Gastrocnemius medialis (tissue), 4 donors: ENCODE measurements around the gene FIZ1. TPM values are rescaled to one million over a fixed set of nuclear protein-coding genes. Genes with fewer than 3 reads are reported as not detected.
"Not testable (repeated sequence)": the region's sequence is repeated elsewhere in the genome, so short reads cannot be mapped to it uniquely, and the experiment has no call there.

ENCODE experiments used
- ATAC-seq, 2 donors: fragments of 150-250 bp; one replicate each; pipeline ENCODE4 v1.9.1; 2016
- DNase-seq, 2 donors: peaks; one replicate each; pipeline ENCODE4 v3.0.0-alpha.2; 2019
- H3K27ac ChIP-seq, 4 donors: fragments of 200-600 bp; sonication (generic); 1 replicate in 1 of 4; 2 replicates in 3 of 4; pipeline ENCODE4 v1.5.1; 2016 to 2018; ENCODE audit warnings: mild to moderate bottlenecking in 2 of 4, moderate library complexity in 1 of 4
- H3K27me3 ChIP-seq, 3 donors: fragments of 200-600 bp; sonication (generic) in 2 of 3; 1 replicate in 1 of 3; 2 replicates in 2 of 3; pipeline versions ENCODE4 v1.5.1 to v1.6.0; 2016 to 2019; ENCODE audit warnings: mild to moderate bottlenecking in 1 of 3, moderate library complexity in 1 of 3
- H3K36me3 ChIP-seq, 2 donors: fragments of 200-600 bp; sonication (generic) in 1 of 2; one replicate each; pipeline ENCODE4 v1.5.1; 2017 to 2018
- H3K4me1 ChIP-seq, 2 donors: fragments of 200-600 bp; sonication (generic) in 1 of 2; one replicate each; pipeline ENCODE4 v1.5.1; 2016 to 2017; ENCODE audit warnings: mild to moderate bottlenecking in 2 of 2
- H3K4me3 ChIP-seq, 4 donors: fragments of 200-600 bp; sonication (generic) in 3 of 4; 1 replicate in 1 of 4; 2 replicates in 3 of 4; pipeline ENCODE4 v1.5.1; 2016 to 2019; ENCODE audit warnings: mild to moderate bottlenecking in 2 of 4
- H3K9me3 ChIP-seq, 3 donors: fragments of 200-600 bp; sonication (generic) in 2 of 3; 1 replicate in 1 of 3; 2 replicates in 2 of 3; pipeline ENCODE4 v1.5.1; 2016 to 2019
- POLR2A ChIP-seq, 2 donors: fragments of 450-650 bp; IDR thresholded peaks; one replicate each; pipeline ENCODE4 v1.6.1; 2017; ENCODE audit warnings: antibody characterized with exemption in 2 of 2, mild to moderate bottlenecking in 2 of 2, moderate library complexity in 2 of 2
- in situ Hi-C, 4 donors: fragments of 200-750 bp; cut with MboI; loops; one replicate each; pipeline versions ENCODE4 v1.15.0 to v1.8.0; 2017; ENCODE audit warnings: low sequenced_read_pairs in 4 of 4
- intact Hi-C: fragments of 100-400 bp; cut with DNase I; formaldehyde crosslinking; loops from one replicate; pipeline ENCODE4 v1.15.1; 2023; ENCODE audit warnings: low total_unique reads
- total RNA-seq, 4 donors: library from RNA; depleted of rRNA; stranded (reverse); fragments of >200 nt; gene quantifications; one replicate each; pipeline versions ENCODE4 v1.1.0 to v1.2.3, GENCODE V29; 2016
- TF ChIP-seq, protein P1 (sequence below), 5 experiments: fragments of 450-650 bp in 3 of 5; fragments of 200-600 bp in 2 of 5; sonication (generic) in 2 of 5; IDR thresholded peaks in 4 of 5; conservative IDR thresholded peaks in 1 of 5; 1 replicate in 4 of 5; 2 replicates in 1 of 5; pipeline ENCODE4 v1.5.1; 2016 to 2019; ENCODE audit warnings: antibody characterized with exemption in 5 of 5, mild to moderate bottlenecking in 3 of 5, moderate library complexity in 3 of 5

Gene FIZ1
- total RNA-seq, 4 donors from 2014 or later, result 6.8 to 11.2 (median 7.4) TPM

DNA sequence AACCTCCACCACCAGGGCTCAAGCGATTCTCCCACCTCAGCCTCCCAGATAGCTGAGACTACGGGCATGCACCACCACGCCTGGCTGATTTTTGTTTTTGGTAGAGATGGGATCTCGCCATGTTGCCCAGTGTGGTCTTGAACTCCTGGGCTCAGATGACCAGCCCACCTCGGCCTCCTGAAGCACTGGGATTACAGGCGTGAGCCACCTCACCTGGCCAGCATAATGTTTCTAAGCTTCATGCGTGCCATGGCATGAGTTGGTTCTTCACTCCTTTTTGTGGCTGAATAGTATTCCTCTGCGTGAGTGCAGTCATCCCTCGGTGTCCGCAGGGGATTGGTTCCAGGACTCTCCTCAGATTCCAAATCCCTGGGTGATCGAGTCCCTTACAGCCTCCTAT, 14.4 kb downstream of the FIZ1 start:
- peak overlapping the region in 1 of 4 donors; percentile 7 for H3K27ac ChIP-seq
- ATAC-seq, result no peak
- in situ Hi-C loops (loop anchor here in 2 of 4 donors (10.0 kb wide), 2 partner anchors 50 to 70 kb away; no protein-coding TSS in a partner anchor), intact Hi-C loops (loop anchor here (5.0 kb wide), 1 partner anchor 78 kb away; no protein-coding TSS in a partner anchor)
- DNase-seq, result no peak
- TF ChIP-seq, protein P1, sequence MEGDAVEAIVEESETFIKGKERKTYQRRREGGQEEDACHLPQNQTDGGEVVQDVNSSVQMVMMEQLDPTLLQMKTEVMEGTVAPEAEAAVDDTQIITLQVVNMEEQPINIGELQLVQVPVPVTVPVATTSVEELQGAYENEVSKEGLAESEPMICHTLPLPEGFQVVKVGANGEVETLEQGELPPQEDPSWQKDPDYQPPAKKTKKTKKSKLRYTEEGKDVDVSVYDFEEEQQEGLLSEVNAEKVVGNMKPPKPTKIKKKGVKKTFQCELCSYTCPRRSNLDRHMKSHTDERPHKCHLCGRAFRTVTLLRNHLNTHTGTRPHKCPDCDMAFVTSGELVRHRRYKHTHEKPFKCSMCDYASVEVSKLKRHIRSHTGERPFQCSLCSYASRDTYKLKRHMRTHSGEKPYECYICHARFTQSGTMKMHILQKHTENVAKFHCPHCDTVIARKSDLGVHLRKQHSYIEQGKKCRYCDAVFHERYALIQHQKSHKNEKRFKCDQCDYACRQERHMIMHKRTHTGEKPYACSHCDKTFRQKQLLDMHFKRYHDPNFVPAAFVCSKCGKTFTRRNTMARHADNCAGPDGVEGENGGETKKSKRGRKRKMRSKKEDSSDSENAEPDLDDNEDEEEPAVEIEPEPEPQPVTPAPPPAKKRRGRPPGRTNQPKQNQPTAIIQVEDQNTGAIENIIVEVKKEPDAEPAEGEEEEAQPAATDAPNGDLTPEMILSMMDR (IDR thresholded peaks at IDR 0.05 in 4 of 5, conservative IDR thresholded peaks at IDR 0.05 in 1 of 5), result no peak
- no peak for TF ChIP-seq POLR2A (IDR thresholded peaks at IDR 0.05)
- no peaks in the 10 kb centered on the region for H3K9me3 ChIP-seq
- H3K27me3 ChIP-seq, result peaks cover 3 to 11% (median 6%) of the 10 kb centered on the region in 3 donors
- H3K36me3 ChIP-seq, result no peaks in the 10 kb centered on the region
- H3K4me1 ChIP-seq, result peaks cover 21 to 30% of the 10 kb centered on the region in 2 donors
- no peak overlapping the region for H3K4me3 ChIP-seq

- DNase-seq, H3K27ac ChIP-seq, H3K4me3 ChIP-seq, H3K9me3 ChIP-seq, H3K36me3 ChIP-seq, ATAC-seq, intact Hi-C loops: not testable (repeated sequence)
- in situ Hi-C loops, result loop anchor here in 2 of 4 donors (10.0 kb wide), 2 partner anchors 51 to 69 kb away; no protein-coding TSS in a partner anchor
- peaks cover 3 to 11% (median 6%) of the 10 kb centered on the region in 3 donors for H3K27me3 ChIP-seq
- peaks cover 22 to 37% of the 10 kb centered on the region in 2 donors for H3K4me1 ChIP-seq
These were observed 15.4 kb downstream of the FIZ1 start for GRCh38 chr19:55583897-55584296.

DNA sequence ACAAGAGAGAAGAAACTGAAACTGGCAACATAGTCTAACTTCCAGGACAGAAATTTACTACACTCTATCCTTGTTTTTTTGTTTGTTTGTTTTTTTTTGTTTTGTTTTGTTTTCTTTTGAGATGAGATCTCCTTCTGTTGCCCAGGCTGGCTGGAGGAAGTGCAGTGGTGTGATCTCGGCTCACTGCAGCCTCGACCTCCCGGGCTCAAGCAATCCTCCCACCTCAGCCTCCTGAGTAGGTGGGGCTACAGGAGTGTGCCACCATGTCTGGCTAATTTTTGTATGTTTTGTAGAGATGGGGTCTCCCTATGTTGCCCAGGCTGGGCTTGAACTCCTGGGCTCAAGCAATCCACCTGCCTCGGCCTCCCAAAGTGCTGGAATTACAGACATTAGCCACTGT, 17.0 kb downstream of the FIZ1 start:
- H3K27ac ChIP-seq, ATAC-seq, H3K9me3 ChIP-seq, H3K36me3 ChIP-seq, H3K4me3 ChIP-seq, DNase-seq, intact Hi-C loops: not testable (repeated sequence)
- Histone ChIP-seq H3K27me3 (peaks cover 3 to 11% (median 6%) of the 10 kb centered on the region in 3 donors), H3K4me1 (peaks cover 16 to 34% of the 10 kb centered on the region in 2 donors)
- in situ Hi-C loops, result loop anchor here in 2 of 4 donors (10.0 kb wide), 2 partner anchors 53 to 67 kb away; no protein-coding TSS in a partner anchor

DNA sequence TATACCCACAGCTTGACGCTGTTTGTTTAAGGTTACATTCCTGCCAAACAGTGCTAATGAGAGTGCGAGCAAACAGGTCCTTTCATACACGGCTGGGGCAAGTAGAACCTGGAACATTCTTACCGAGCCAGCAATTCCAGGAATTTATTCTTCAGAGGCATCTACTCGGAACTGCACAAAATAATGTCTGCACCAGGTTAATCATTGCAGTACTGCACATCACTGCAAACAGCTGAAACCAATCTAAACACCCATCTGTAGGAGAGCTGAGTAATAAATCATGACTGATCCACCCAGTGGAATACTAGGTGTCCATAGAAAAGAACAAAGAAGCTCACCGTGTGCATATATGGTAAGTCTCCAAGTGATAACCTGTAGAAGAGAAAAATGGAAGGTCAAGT, 17.5 kb downstream of the FIZ1 start:
- Histone ChIP-seq H3K36me3 (peaks cover 0 to 11% of the 10 kb centered on the region in 2 donors), H3K4me3 (no peak overlapping the region), H3K9me3 (no peaks in the 10 kb centered on the region), H3K4me1 (peaks cover 11 to 30% of the 10 kb centered on the region in 2 donors), H3K27me3 (peaks cover 3 to 11% (median 6%) of the 10 kb centered on the region in 3 donors), H3K27ac (peak overlapping the region in 1 of 4 donors; percentile 4)
- in situ Hi-C loops, result loop anchor here in 2 of 4 donors (10.0 kb wide), 2 partner anchors 53 to 67 kb away; no protein-coding TSS in a partner anchor
- TF ChIP-seq, protein P1 (IDR thresholded peaks at IDR 0.05 in 4 of 5, conservative IDR thresholded peaks at IDR 0.05 in 1 of 5), result no peak
- no peak for TF ChIP-seq POLR2A (IDR thresholded peaks at IDR 0.05)
- intact Hi-C loops, result loop anchor here (2.0 kb wide), 2 partner anchors 17 to 53 kb away; partner anchors contain the start of gene FIZ1
- DNase-seq (no peak), ATAC-seq (no peak)

DNA sequence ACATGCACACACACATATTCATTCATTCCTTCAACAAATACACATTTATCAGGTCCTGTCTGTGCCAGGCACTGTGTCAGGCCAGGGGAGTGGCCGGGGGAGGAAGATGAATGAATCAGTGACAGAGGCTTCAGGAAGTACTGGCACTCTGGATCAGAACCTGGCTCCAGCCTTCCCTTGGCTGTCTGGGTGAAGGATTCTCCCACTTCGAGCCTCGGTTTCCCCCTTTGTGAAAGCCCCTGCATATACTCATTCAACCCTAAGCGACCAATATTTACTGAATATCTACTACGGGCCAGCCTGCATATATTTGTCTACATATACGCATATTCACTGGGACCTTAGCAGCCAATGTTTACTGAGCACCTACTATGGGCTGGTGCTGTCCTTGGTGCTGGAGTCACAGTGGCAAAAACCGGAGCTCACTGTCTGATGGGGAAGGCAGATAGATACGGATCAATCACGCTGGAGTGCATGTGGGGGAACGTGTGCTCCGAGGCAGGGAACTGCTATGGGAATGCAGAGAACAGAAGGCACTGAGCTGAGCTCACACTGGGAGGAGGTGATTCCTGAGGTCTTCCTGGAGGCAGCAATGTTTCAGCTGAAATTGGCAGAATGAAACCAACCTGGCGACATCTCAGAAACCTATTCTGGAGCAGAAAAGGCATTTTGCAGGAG, 18.0 kb downstream of the FIZ1 start:
- peak overlapping the region; percentile 92 to 98 (median 96) for H3K4me3 ChIP-seq
- H3K9me3 ChIP-seq, result no peaks in the 10 kb centered on the region
- H3K27ac ChIP-seq, result peak overlapping the region; percentile 96 to 100 (median 98)
- intact Hi-C loops (loop anchor here (2.0 kb wide), 2 partner anchors 18 to 54 kb away; partner anchors contain the start of gene FIZ1), in situ Hi-C loops (loop anchor here in 2 of 4 donors (10.0 kb wide), 2 partner anchors 54 to 66 kb away; no protein-coding TSS in a partner anchor)
- ATAC-seq (no peak), DNase-seq (no peak)
- peaks cover 0 to 9% (median 5%) of the 10 kb centered on the region in 3 donors for H3K27me3 ChIP-seq
- no peak for TF ChIP-seq POLR2A (IDR thresholded peaks at IDR 0.05)
- TF ChIP-seq, protein P1 (IDR thresholded peaks at IDR 0.05 in 4 of 5, conservative IDR thresholded peaks at IDR 0.05 in 1 of 5), result no peak
- peaks cover 0 to 13% of the 10 kb centered on the region in 2 donors for H3K36me3 ChIP-seq
- H3K4me1 ChIP-seq, result peaks cover 8 to 24% of the 10 kb centered on the region in 2 donors
